HCT116 (cell line): Measurements from ENCODE around the gene ST14. TPM values are rescaled to one million over a fixed set of nuclear protein-coding genes. Genes with fewer than 3 reads are reported as not detected.

Experiments used
- ATAC-seq: fragments of 200-7000 bp; cut with Tn5 transposase; 2 replicates; pipeline ENCODE4 v1.9.1; 2020; ENCODE audit warnings: mild to moderate bottlenecking, moderate library complexity
- BruUV-seq: library from RNA; stranded (reverse); fragments of 400-500 nt; replicated peaks from 2 replicates; lab custom pipeline; 2021; lab: Mats Ljungman, UMichigan
- CTCF ChIA-PET: fragments of 300-600 bp; sonication (Branson Sonifier 250); formaldehyde crosslinking; loops from one replicate; lab custom pipeline; 2021; ENCODE audit warnings: antibody characterized with exemption; lab: Charles Lee
- POLR2A ChIA-PET: fragments of 300-600, 350-600 bp; sonication (Branson Sonifier 250); formaldehyde crosslinking; loops from one replicate; lab custom pipeline; 2021; ENCODE audit warnings: antibody characterized with exemption; lab: Charles Lee
- RAD21 ChIA-PET, 2 experiments: fragments of 300-600 bp; sonication (Branson Sonifier 250); formaldehyde crosslinking; loops; one replicate each; lab custom pipeline; 2023; ENCODE audit warnings: low total read pairs in 2 of 2; ENCODE audit not compliant: uncharacterized antibody in 2 of 2, unreplicated experiment in 2 of 2, low non-redundant PET in 1 of 2; lab: Charles Lee
- DNase-seq: peaks from one replicate; pipeline ENCODE4 v3.0.0-alpha.2; 2010; ENCODE audit warnings: low read depth, low spot score
- H2AFZ ChIP-seq: fragments of 200-600 bp; shearing (Covaris generic), sonication (generic); 2 replicates; pipeline ENCODE4 v1.6.1; 2017; ENCODE audit warnings: low read depth, mixed run types, mixed read lengths, antibody characterized with exemption, low read length; ENCODE audit not compliant: poor library complexity, severe bottlenecking
- H3K27ac ChIP-seq: 2 replicates; pipeline ENCODE4 v1.5.1; 2012; ENCODE audit warnings: low read depth, low read length
- H3K27me3 ChIP-seq: fragments of 200-600 bp; sonication (generic); 2 replicates; pipeline ENCODE4 v1.6.1; 2016; ENCODE audit warnings: mixed run types, low read length, mixed read lengths; ENCODE audit not compliant: insufficient read depth
- H3K36me3 ChIP-seq, 2 experiments: fragments of 200-500 bp in 1 of 2; fragments of 200-600 bp in 1 of 2; sonication (Bioruptor generic) in 1 of 2; sonication (generic) in 1 of 2; 2 replicates each; pipeline versions ENCODE4 v1.5.1 to v1.6.1; 2014 to 2016; ENCODE audit warnings: low read length in 2 of 2, inconsistent platforms in 1 of 2, mixed read lengths in 1 of 2, mixed run types in 1 of 2; ENCODE audit not compliant: insufficient read depth in 2 of 2, control insufficient read depth in 1 of 2
- H3K4me1 ChIP-seq, 2 experiments: fragments of 200-600 bp in 1 of 2; sonication (generic) in 1 of 2; 2 replicates each; pipeline versions ENCODE4 v1.5.1 to v1.6.1; 2012 to 2017; ENCODE audit warnings: low read length in 2 of 2, inconsistent platforms in 1 of 2, mild to moderate bottlenecking in 1 of 2, mixed read lengths in 1 of 2, mixed run types in 1 of 2, moderate library complexity in 1 of 2; ENCODE audit not compliant: insufficient read depth in 2 of 2, control insufficient read depth in 1 of 2
- H3K4me2 ChIP-seq: fragments of 200-600 bp; sonication (generic); 2 replicates; pipeline ENCODE4 v1.6.1; 2017; ENCODE audit warnings: mixed run types, low read length, mixed read lengths
- H3K4me3 ChIP-seq, 2 experiments: fragments of 200-600 bp in 1 of 2; sonication (generic) in 1 of 2; replicated peaks in 1 of 2; 2 replicates each; pipeline ENCODE4 v1.5.1; 2011 to 2016; ENCODE audit warnings: low read length in 2 of 2, control low read depth in 1 of 2, low read depth in 1 of 2, mild to moderate bottlenecking in 1 of 2, mixed read lengths in 1 of 2, mixed run types in 1 of 2
- H3K79me2 ChIP-seq: fragments of 200-600 bp; sonication (generic); 2 replicates; pipeline ENCODE4 v1.6.1; 2017; ENCODE audit warnings: mild to moderate bottlenecking, mixed run types, low read length, moderate library complexity, mixed read lengths; ENCODE audit not compliant: insufficient read depth
- H3K9ac ChIP-seq: fragments of 200-600 bp; sonication (generic); 2 replicates; pipeline ENCODE4 v1.6.1; 2016; ENCODE audit warnings: low read length, mixed read lengths
- H3K9me2 ChIP-seq: fragments of 200-600 bp; sonication (generic), shearing (Covaris generic); 2 replicates; pipeline ENCODE4 v1.6.1; 2017; ENCODE audit warnings: mixed run types, mild to moderate bottlenecking, moderate library complexity; ENCODE audit not compliant: insufficient read depth
- H3K9me3 ChIP-seq, 2 experiments: fragments of 200-500 bp in 1 of 2; fragments of 200-600 bp in 1 of 2; sonication (Bioruptor generic) in 1 of 2; sonication (generic) in 1 of 2; 2 replicates each; pipeline ENCODE4 v1.6.1; 2014 to 2017; ENCODE audit warnings: low read length in 2 of 2, mixed read lengths in 2 of 2, inconsistent platforms in 1 of 2, low read depth in 1 of 2, mild to moderate bottlenecking in 1 of 2, mixed run types in 1 of 2, moderate library complexity in 1 of 2; ENCODE audit not compliant: control insufficient read depth in 1 of 2, insufficient read depth in 1 of 2
- H4K20me1 ChIP-seq: fragments of 200-600 bp; sonication (generic), shearing (Covaris generic); 2 replicates; pipeline ENCODE4 v1.6.1; 2017; ENCODE audit warnings: mixed run types, mild to moderate bottlenecking, moderate library complexity; ENCODE audit not compliant: insufficient read depth
- CEBPB ChIP-seq: IDR thresholded peaks from 2 replicates; pipeline ENCODE4 v1.6.1; 2012; ENCODE audit warnings: low read depth
- CTCF ChIP-seq, 3 experiments: fragments of 200-600 bp in 1 of 3; sonication (generic) in 1 of 3; IDR thresholded peaks in 2 of 3; conservative IDR thresholded peaks in 1 of 3; 2 replicates each; pipeline ENCODE4 v1.5.1; 2012 to 2017; ENCODE audit warnings: low read depth in 2 of 3, low read length in 2 of 3, antibody characterized with exemption in 1 of 3, borderline replicate concordance in 1 of 3, control low read depth in 1 of 3, mild to moderate bottlenecking in 1 of 3, mixed read lengths in 1 of 3, mixed run types in 1 of 3, moderate library complexity in 1 of 3; ENCODE audit not compliant: insufficient read depth in 1 of 3
- EGR1 ChIP-seq: IDR thresholded peaks from 2 replicates; pipeline ENCODE4 v1.6.1; 2012; ENCODE audit warnings: low read depth
- EZH2phosphoT487 ChIP-seq: fragments of 200-600 bp; IDR thresholded peaks from 2 replicates; pipeline ENCODE4 v1.6.1; 2018; ENCODE audit warnings: antibody characterized with exemption, borderline replicate concordance
- FOSL1 ChIP-seq: IDR thresholded peaks from 2 replicates; pipeline ENCODE4 v1.6.1; 2012; ENCODE audit warnings: low read depth
- MAX ChIP-seq: IDR thresholded peaks from 2 replicates; pipeline ENCODE4 v1.6.1; 2012
- REST ChIP-seq: IDR thresholded peaks from 2 replicates; pipeline ENCODE4 v1.6.1; 2012; ENCODE audit warnings: low read depth
- SIN3A ChIP-seq: IDR thresholded peaks from 2 replicates; pipeline ENCODE4 v1.6.1; 2012; ENCODE audit warnings: low read depth
- TCF7L2 ChIP-seq: IDR thresholded peaks from 2 replicates; pipeline ENCODE4 v1.7.0; 2011; ENCODE audit warnings: borderline replicate concordance, inconsistent platforms; ENCODE audit not compliant: insufficient read depth, insufficient read length; ENCODE audit errors: extremely low read depth
- ZFX ChIP-seq: fragments of 450-650 bp; IDR thresholded peaks from 2 replicates; pipeline ENCODE4 v1.6.1; 2017
- intact Hi-C: fragments of 100-400 bp; cut with micrococcal nuclease; formaldehyde crosslinking; loops from 2 replicates; pipeline ENCODE4 v1.10.0; 2022
- total RNA-seq: library from RNA; stranded (reverse); gene quantifications from one replicate; pipeline ENCODE4 v1.2.1, GENCODE V29; 2021; ENCODE audit not compliant: unreplicated experiment

The ST14 gene
- total RNA-seq, 1 experiment from 2014 or later, result 107 TPM

GRCh38 chr11:130164221-130164570 is 4.6 kb downstream of the ST14 start:
- H3K36me3 ChIP-seq, result 0 out of 4 replicates have a peak, but pooled peaks cover 0 to 5% of the 10 kb centered on the region in 2 experiments
- H3K9me2 ChIP-seq, result no peaks in the 10 kb centered on the region
- CTCF ChIA-PET, result no interaction called here
- H3K79me2 ChIP-seq, result peaks cover 89% of the 10 kb centered on the region
- no peak overlapping the region for H2AFZ ChIP-seq
- peak overlapping the region; percentile 97 for H3K4me2 ChIP-seq
- ATAC-seq, result no peak
- no peaks in the 10 kb centered on the region for H3K27me3 ChIP-seq
- intact Hi-C loops, result no loop called here
- peaks cover 16% of the 10 kb centered on the region; the same call in 1 of the 2 replicates for H4K20me1 ChIP-seq
- POLR2A ChIA-PET, result interaction anchor here (1.3 kb wide), 1 partner anchor 162 kb away, joined by 4 read pairs; the partner anchor contains the start of gene PRDM10
- H3K9me3 ChIP-seq, result no peaks in the 10 kb centered on the region
- no TSS peak for BruUV-seq
- DNase-seq, result no peak
- H3K4me1 ChIP-seq, result peaks cover 40 to 75% of the 10 kb centered on the region in 2 experiments
- RAD21 ChIA-PET, result no interaction called here
- TF ChIP-seq CEBPB (no peak), MAX (no peak), FOSL1 (no peak), SIN3A (no peak), EZH2phosphoT487 (no peak), CTCF (IDR thresholded peaks at IDR 0.05 in 2 of 3, conservative IDR thresholded peaks at IDR 0.05 in 1 of 3; ENCODE audit: borderline replicate concordance in 1 of 3, insufficient read depth in 1 of 3, low read depth in 2 of 3, low read length in 2 of 3) (no peak), ZFX (no peak), TCF7L2 (no peak), EGR1 (no peak), REST (no peak)
- TF ChIP-seq, all 23 proteins: peak for 0
- H3K4me3 ChIP-seq, result no peak overlapping the region; a peak in 1 of 4 replicates
- peak overlapping the region; percentile 25; the same call in 1 of the 2 replicates for H3K9ac ChIP-seq
- peak overlapping the region; percentile 43; the same call in 1 of the 2 replicates for H3K27ac ChIP-seq
